ENCODE measurements around the gene GANAB.
"Not testable (repeated sequence)": the region's sequence is repeated elsewhere in the genome, so short reads cannot be mapped to it uniquely, and the experiment has no call there.

GRCh38 chr11:62616957-62617356, 29.5 kb downstream of the GANAB start:
- TF ChIP-seq POLR2A, CTCF, EP300, POLR2AphosphoS5 (IDR thresholded peaks at IDR 0.05): not testable (repeated sequence)

Measured in upper lobe of left lung (tissue), 4 donors.